Sigmoid colon (tissue), 3 donors: Measurements from ENCODE around the gene MIOX.

ENCODE experiments used
- POLR2A ChIP-seq, 2 donors: fragments of 450-650 bp; IDR thresholded peaks; one replicate each; pipeline ENCODE4 v1.6.1; 2016; ENCODE audit warnings: antibody characterized with exemption in 2 of 2, mild to moderate bottlenecking in 2 of 2, moderate library complexity in 2 of 2
- TF ChIP-seq, protein P1 (sequence below), 4 experiments: fragments of 450-650 bp in 3 of 4; fragments of 200-600 bp in 1 of 4; IDR thresholded peaks; one replicate each; pipeline ENCODE4 v1.5.1; 2016 to 2019; ENCODE audit warnings: antibody characterized with exemption in 4 of 4, mild to moderate bottlenecking in 3 of 4, moderate library complexity in 2 of 4

DNA sequence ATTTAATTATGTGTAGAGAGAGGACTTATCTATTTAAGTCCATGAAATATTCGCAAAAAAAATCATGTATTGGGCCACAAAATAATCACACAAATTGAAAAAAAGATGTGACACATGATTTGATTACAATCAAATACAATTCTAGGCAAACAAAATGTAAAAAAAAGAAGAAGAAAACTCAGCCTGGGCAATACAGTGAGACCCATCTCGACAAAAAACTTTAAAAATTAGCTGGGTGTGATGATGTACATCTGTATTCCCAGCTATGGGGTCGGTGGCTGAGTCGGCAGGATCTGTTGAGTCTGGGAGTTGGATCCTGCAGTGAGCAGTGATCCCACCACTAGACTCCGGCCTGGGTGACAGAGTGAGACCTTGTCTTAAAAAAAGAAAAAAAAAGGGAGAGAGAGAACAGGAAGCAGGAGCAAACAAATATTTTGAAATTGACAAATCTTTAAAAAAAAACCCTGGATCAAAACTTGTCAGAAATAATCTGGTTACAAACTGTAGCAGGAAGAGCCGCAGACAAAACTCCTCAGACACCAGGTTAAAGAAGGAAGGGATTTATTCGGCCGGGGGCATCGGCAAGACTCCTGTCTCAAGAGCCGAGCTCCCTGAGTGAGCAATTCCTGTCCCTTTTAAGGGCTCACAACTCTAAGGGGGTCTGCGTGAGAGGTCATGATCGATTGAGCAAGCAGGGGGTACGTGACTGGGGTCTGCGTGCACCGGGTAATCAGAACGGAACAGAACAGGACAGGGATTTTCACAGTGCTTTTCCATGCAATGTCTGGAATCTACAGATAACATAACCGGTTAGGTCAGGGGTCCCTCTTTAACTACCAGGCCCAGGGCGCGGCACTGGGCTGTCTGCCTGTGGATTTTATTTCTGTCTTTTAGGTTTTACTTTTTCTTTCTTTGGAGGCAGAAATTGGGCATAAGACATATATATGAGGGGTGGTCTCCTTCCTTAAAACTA, 46.5 kb downstream of the MIOX start:
- no peak for TF ChIP-seq POLR2A (IDR thresholded peaks at IDR 0.05)
- TF ChIP-seq, protein P1, sequence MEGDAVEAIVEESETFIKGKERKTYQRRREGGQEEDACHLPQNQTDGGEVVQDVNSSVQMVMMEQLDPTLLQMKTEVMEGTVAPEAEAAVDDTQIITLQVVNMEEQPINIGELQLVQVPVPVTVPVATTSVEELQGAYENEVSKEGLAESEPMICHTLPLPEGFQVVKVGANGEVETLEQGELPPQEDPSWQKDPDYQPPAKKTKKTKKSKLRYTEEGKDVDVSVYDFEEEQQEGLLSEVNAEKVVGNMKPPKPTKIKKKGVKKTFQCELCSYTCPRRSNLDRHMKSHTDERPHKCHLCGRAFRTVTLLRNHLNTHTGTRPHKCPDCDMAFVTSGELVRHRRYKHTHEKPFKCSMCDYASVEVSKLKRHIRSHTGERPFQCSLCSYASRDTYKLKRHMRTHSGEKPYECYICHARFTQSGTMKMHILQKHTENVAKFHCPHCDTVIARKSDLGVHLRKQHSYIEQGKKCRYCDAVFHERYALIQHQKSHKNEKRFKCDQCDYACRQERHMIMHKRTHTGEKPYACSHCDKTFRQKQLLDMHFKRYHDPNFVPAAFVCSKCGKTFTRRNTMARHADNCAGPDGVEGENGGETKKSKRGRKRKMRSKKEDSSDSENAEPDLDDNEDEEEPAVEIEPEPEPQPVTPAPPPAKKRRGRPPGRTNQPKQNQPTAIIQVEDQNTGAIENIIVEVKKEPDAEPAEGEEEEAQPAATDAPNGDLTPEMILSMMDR (IDR thresholded peaks at IDR 0.05): no peak
